GM23248 (cell line): ENCODE data around the gene FREM1.

Experiments
- EZH2 ChIP-seq: fragments of 200-600 bp; sonication (generic); IDR thresholded peaks from 2 replicates; pipeline ENCODE4 v1.6.1; 2018; ENCODE audit warnings: antibody characterized with exemption, mild to moderate bottlenecking; ENCODE audit not compliant: insufficient read depth, poor library complexity, severe bottlenecking
- EZH2phosphoT487 ChIP-seq: fragments of 200-600 bp; sonication (generic); IDR thresholded peaks from 2 replicates; pipeline ENCODE4 v1.6.1; 2018; ENCODE audit warnings: antibody characterized with exemption, moderate library complexity, mild to moderate bottlenecking, low read depth; ENCODE audit not compliant: insufficient read depth

DNA sequence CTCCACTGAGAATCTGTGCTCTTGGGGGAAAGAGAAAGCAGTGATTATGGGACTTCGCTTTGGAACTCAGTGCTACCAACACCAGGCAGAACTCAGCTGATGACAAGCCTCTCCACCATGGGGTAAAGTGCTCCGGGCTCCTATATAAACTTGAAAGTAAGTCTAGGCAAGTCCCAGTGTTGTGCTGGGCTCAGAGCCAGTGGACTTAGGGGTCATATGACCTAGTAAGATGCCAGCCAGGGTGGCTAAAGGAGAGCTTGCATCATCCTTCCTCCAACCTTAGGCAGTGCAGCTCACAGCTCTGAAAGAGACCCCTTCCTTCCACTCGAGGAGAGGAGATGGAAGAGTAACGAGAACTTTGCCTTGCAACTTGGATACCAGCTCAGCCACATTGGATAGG lies 35.1 kb upstream of the FREM1 start:
- TF ChIP-seq EZH2 (no peak), EZH2phosphoT487 (no peak)
